HG03354 (cell line): Measurements from ENCODE around the gene MYMK.
"Not testable (repeated sequence)": the region's sequence is repeated elsewhere in the genome, so short reads cannot be mapped to it uniquely, and the experiment has no call there.

Experiments used
- ATAC-seq: cut with Tn5 transposase; IDR thresholded peaks from one replicate; pipeline ENCODE4 v1.9.1; 2021; ENCODE audit warnings: mild to moderate bottlenecking; ENCODE audit not compliant: unreplicated experiment, poor library complexity, severe bottlenecking

MYMK gene, protein sequence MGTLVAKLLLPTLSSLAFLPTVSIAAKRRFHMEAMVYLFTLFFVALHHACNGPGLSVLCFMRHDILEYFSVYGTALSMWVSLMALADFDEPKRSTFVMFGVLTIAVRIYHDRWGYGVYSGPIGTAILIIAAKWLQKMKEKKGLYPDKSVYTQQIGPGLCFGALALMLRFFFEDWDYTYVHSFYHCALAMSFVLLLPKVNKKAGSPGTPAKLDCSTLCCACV

DNA sequence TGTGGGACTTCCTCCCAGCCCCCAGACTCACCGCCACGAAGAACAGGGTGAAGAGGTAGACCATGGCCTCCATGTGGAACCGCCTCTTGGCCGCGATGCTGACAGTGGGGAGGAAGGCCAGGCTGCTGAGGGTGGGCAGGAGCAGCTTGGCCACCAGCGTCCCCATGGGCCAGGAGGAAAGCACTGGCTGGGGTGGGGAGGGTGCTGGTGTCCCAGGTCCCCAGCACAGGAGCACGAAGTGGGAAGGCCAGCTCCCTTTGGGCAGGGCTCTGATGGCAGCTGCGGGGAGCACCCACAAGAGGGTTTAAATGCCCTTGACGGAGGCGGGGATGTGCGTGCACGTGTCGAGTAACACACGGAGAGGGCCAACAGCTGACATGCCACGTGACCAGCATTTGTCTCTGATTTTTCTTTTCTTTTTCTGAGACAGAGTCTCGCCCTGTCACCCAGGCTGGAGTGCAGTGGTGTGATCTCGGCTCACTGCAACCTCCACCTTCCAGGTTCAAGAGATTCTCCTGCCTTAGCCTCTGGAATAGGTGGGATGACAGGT is at the start of gene MYMK:
Gene MYMK, minus strand, starts transcription at position 281 of the 550 bp plus-strand sequence. Its CDS starts 115 bp downstream, at position 166.
- no peak for ATAC-seq

DNA sequence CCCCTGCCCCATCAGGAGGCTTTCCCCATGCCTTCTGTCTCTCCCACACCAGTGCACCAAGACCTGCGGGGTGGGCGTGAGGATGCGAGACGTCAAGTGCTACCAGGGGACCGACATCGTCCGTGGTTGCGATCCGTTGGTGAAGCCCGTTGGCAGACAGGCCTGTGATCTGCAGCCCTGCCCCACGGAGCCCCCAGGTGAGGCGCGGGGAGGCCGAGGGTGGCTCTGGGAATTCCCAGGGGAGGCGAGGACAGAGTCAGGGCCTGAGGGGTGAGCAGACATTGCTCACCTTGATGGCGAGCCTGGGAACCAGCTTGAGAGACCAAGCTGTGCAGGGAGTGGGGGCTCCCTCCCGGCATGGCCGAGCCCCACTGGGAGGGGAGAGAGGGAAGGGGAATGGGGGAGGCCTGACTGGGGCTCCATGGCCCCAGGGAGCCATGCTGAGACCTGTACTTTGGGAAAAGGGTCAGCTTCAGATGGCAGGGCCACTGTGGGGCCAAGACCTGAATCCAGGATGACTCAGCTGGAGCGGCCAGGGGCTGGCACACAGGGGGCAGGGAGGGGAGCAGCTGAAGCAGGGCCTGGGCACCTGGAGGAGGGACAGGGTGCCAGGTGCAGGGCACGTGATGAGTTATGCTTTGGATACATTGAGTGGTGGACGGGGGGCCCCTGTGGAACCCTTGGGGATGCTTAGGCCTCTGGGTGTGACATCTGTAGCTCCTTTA is 49.2 kb upstream of the MYMK start:
- ATAC-seq, result no peak

DNA sequence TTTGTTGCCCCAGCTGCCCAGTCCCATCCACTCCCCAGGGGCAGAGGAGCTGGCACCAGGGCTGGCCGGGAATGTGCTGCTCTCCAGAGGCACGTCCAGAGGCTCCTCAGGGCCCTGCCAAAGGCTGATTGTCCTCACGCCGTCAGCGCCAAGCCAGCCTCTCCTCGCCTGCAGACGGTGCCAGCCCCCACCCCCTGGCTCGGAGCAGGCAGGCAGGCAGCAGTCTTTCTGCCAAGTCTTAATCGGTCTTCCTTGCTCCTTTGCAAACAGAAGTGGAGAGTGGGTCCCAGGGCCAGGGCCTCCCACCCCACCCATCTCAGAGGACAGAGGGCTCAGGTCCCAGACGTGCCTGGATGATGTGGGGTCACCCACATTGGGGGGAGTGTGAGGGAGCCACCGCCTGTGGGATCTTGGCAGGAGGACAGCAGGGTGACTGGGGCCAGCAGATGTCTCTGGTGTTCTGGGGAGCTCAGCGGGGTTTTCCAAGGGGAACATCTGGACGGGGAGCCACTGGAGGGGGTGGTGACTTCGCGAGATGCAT is 48.1 kb upstream of the MYMK start:
- no peak for ATAC-seq

DNA sequence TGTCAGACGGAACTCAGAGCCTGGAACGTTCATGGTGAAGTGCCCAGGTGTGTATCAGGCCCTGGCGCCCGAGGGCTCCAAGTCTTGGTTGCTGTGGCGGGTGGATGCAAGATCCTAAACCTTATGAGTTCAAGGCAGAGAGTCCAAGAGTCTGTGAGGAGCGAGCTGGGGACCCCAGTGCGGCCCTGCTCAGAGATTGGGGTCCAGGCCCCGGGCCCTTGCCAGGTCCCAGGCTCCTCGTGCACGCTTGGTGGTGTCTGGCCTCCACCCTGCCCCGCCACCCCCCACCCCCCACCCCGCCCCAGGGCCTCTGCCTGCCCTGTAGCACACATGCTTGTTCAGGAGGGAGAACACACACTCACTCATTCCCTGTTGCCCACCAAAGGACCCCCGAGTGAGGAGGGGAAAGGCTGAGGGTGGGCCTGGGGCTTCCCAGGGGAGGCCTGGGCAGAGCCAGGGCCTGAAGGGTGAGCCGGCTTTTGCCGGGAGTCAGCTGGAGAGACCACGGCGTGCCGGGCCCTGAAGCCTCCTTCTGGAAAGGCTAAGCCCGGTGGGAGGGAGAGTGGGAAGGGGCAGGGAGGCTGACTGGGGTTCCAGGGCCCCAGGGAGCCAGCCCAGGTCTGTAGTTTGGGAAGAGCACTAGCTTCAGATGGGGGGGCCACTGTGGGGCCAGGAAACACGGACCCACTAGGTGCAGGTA is 47.3 kb upstream of the MYMK start:
- ATAC-seq, result no peak

DNA sequence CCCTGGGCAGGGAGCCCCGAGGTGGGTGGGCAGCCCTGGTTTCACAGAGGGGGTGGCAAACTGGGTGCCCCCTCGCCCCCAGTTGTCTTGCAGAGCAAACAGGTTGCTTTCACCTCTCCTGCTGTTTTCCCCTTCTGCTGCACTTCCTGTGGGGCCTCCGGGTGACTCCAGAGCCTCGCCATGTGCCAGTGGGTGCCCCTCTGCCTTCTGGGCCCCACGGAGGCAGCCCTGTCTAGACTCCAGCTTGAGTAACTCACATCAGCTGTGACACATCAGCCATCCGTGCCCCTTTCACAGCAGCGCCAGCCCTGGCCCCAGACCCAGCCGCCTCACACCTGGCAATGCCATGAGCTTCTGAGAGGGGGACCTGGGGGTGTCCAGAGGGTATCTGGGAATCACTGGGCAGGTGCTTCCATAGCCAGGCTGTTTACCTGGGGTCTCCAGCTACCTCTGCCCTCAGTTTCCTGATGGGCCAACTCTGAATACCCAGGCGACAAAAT is 46.7 kb upstream of the MYMK start:
- no peak for ATAC-seq

DNA sequence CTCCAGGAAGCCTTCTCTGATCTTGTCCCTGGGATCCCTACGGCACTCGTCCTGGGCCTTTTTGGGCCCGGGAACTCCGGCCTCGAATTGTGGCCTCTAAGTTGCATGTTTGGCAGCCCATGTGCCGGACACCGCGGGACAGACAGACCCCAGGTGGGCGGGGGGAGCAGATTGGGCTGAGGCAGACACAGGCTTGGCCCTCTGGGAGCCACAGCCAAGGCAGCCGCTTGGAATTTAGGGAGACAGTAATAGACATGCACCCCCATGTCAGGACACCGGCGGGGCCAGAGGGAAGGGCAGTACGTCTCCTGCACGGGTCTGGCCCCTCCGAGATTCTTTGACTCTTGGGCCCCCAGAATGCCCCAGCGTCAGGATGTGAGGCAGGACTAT is 45.9 kb upstream of the MYMK start:
- no peak for ATAC-seq

DNA sequence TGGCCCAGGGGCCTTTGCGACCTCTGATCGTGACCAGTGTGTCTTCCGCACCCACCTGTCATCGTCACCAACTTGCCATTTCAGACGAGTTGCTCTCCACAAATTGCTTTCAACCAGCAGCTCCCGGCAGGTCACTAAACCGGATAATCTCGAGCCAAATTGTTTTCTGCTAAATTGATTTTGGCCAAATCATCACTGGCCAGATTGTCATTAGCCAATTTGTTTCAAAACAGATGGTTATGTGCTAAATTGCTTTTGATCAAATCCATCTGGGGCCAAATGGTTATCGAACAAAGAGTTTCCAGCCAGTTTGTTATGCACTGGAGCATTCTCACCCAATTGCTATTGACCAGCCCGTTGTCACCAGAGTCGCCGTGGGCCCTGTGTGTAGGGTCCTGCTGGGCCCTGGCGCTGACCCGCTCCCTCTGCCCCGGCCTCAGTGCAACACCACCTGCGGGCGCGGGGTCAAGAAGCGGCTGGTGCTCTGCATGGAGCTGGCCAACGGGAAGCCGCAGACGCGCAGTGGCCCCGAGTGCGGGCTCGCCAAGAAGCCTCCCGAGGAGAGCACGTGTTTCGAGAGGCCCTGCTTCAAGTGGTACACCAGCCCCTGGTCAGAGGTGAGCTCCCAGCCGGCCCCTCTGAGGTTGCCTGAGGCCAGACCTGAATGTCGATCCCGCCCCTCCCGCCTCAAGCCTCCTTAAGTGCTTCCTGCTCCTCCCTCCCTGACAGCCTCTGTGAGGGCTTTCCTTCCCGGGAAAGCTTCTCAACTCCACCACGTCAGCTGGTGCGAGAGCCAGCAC is 45.3 kb upstream of the MYMK start:
- ATAC-seq, result no peak

DNA sequence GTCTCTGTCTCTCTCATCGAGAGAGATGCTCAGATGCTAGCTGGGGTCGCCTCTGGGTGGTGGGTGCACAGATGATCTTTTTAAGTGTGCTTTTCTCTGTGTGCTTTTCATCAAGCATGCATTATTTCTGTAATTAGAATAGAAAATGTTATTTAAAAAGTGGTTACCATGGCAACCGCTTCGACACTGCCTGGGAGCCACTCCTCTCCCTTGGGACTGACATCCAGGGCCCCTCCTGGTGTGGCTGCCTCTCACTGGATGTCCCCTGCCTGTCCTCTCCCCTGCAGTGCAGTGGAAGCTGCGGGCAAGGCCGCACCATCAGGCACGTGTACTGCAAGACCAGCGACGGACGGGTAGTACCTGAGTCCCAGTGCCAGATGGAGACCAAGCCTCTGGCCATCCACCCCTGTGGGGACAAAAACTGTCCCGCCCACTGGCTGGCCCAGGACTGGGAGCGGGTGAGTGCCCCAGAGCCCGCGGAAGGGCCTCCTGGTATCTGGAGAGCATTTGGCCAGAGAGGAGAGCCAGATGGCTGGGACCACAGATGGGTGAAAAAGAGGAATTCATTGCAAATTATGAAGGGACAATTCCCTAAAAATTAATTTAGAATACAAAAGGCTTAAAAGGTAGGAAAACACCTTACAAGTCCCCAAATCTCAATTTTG is 44.5 kb upstream of the MYMK start:
- no peak for ATAC-seq

DNA sequence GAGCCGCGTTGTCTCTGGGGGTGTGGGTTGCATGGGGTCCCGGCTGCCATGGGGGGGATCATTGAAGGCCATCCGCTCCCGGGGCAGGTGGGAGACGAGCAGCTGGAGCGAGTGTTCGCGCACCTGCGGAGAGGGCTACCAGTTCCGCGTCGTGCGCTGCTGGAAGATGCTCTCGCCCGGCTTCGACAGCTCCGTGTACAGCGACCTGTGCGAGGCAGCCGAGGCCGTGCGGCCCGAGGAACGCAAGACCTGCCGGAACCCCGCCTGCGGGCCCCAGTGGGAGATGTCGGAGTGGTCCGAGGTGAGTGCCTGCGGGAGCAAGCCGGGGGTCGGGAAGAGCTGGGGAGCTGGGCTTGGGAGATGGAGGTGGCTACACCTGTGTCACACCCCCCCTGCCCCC is 43.4 kb upstream of the MYMK start:
- no peak for ATAC-seq

DNA sequence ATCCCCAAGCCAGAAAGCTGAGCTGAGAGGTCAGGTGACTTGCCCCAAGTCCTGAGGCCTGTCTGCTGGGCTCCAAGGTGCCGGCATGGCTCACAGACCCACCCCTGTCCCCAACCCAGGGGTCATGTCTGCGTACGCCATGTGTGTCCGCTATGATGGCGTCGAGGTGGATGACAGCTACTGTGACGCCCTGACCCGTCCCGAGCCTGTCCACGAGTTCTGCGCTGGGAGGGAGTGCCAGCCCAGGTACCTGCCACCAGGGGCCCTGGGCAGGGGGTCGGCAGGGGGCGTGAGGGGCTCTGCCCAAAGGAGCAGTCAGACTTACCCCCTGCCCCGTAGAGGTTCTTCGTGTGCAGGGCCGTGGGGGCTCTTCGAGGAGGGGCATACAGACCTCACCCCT is 42.1 kb upstream of the MYMK start:
- no peak for ATAC-seq

DNA sequence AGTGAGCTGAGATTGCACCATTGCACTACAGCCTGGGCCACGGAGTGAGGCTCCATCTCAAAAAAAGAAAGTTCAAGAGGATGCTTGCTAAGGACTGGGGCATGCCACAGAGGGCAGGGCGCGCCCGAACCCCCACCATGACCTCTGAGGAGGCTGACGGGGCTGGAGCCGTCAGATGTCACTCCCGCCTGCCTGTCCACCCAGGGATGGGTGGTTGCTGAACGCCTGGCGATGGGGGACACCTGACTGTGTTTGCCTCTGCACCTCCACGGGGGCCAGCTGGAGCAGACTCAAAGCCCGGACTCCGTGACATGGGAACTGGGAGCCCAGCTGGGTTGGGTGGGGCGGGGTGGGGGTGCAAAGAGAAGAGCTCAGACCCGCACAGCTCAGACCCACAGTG is 41.6 kb upstream of the MYMK start:
- no peak for ATAC-seq

DNA sequence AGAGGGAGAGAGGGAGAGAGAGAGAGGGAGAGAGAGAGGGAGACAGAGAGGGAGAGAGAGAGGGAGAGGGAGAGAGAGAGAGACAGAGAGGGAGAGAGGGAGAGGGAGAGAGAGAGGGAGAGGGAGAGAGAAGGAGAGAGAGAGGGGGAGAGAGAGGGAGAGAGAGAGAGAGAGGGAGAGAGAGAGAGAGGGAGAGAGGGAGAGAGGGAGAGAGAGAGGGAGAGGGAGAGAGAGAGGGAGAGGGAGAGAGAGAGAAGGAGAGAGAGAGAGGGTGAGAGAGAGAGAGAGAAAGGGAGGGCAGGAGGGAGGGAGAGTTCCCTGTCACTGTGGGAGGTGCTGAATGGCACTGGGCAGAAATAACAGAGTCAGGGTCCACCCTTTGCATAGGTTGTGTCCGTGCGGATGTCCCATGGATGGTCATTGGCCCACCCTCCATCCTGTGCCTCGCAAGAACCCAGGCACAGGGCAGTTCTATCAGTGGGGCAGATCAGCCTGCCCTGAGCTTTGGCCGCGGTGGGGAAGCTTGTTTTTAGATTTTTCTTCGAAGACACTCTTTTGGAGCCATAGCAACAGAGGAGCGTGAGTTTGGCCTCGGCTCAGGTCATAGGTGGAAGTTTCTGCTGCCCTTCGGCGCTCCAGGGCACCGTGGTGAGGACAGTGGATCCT is 39.8 kb upstream of the MYMK start:
- ATAC-seq, result no peak

DNA sequence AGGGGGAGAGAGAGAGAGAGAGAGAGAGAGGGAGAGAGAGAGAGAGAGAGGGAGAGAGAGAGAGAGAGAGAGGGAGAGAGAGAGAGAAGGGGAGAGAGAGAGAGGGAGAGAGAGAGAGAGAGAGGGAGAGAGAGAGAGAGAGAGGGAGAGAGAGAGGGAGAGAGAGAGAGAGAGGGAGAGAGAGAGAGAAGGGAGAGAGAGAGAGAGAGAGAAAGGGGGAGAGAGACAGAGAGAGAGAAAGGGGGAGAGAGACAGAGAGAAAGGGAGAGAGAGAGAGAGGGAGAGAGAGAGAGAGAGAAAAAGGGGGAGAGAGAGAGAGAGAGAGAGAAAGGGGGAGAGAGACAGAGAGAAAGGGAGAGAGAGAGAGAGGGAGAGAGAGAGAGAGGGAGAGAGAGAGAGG is 39.1 kb upstream of the MYMK start:
- ATAC-seq, result not testable (repeated sequence)

DNA sequence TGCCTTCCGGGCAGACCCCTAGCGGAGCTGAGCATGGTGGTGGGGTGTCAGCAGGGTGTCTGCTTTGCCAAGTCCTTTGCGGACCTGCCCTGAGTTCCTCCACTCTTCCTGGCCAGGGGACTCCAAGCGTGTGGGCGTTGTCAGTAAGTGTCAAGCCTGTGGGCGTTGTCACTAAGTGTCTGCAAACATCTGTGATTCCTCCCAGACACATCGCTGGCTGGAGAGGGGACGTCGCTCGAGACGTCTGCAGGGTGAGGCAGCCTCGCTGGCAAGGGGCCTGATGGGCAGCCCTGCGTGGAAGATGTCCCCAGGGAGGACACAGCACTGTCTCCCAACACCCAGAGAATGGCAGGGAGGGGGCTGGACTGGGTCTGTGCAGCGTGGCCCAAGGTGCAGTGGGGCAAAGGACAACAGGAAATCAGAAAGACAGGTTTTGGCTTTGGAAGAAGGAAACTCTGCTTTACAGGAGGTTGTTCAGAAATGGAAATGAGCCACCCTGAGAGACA is 38.6 kb upstream of the MYMK start:
- ATAC-seq, result no peak

DNA sequence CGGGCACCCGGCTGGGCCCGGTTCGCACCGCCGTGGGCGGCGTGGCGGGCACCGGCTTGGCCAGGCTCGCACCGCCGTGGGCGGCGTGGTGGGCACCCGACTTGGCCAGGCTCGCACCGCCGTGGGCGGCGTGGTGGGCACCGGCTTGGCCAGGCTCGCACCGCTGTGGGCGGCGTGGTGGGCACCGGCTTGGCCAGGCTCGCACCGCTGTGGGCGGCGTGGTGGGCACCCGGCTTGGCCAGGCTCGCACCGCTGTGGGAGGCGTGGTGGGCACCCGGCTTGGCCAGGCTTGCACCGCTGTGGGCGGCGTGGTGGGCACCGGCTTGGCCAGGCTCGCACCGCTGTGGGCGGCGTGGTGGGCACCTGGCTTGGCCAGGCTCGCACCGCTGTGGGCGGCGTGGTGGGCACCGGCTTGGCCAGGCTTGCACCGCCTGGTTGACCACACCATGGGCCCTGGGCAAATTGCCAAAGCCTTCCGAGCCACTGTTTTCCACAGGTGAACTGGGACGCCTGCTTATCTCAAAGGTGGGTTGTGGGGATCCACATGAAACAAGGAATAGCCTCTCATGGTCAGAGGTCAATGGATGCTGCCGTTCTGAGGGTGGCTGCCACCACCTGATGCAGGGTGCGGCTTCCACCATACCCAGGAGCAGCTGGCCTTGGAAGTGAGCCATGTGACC is 38.0 kb upstream of the MYMK start:
- no peak for ATAC-seq

DNA sequence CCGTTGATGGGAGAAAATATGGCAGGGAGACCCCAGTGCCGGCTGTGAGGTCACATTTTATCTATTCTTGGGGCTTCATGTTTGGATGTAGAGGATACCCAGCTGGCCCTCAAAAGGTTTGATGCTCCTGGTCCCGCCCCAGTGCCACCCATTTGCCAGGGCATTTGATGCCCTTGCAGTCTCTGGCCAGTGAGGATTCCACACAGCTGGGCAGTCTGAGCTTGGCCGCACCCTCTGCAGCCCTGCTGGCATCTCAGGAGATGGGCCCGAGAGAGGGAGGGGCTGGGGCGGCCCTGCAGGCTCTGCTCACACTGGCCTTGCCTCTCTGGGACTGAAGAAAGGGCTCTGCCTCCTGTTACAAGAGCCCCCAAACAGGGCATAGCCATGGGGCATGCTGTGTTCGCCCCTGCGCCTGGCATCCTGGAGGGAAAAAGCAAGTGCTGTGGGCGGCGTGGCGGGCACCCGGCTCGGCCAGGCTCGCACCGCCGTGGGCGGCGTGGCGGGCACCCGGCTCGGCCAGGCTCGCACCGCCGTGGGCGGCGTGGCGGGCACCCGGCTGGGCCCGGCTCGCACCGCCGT is 37.3 kb upstream of the MYMK start:
- no peak for ATAC-seq

DNA sequence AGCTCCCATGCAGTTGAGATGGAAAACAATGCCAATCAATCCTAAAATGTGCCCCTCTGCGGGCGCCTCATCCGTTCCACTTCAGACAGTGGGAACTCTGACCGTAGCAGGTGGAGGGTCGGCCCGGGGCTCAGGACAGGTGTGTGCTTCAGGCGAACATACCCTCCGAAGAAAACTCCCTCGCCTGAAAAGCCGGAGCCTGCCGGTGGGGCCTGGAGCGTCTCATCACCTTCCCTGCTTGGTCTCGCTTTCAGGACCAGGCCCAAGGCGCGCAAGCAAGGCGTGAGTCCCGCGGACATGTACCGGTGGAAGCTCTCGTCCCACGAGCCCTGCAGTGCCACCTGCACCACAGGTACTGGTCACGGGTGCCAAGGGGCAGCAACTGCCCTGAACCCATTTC is 36.2 kb upstream of the MYMK start:
- ATAC-seq, result no peak
